DMS153 (cell line): ENCODE results near the gene HRAS.

Experiments used
- DNase-seq: peaks from one replicate; lab custom pipeline; 2025; lab: John Stamatoyannopoulos, UW

The HRAS gene

GRCh38 chr11:492427-493226 lies 42.7 kb downstream of the HRAS start:
- DNase-seq = no peak

- DNase-seq = no peak
Observed at GRCh38 chr11:491358-491757, 44.0 kb downstream of the HRAS start.

GRCh38 chr11:490930-491260 lies 44.5 kb downstream of the HRAS start:
- no peak for DNase-seq

GRCh38 chr11:490186-490929 lies 45.0 kb downstream of the HRAS start:
- DNase-seq = no peak

GRCh38 chr11:489610-490185 lies 45.7 kb downstream of the HRAS start:
- no peak for DNase-seq

GRCh38 chr11:488992-489391 lies 46.4 kb downstream of the HRAS start:
- no peak for DNase-seq

GRCh38 chr11:488579-488978 lies 46.8 kb downstream of the HRAS start:
- no peak for DNase-seq

GRCh38 chr11:488062-488461 lies 47.3 kb downstream of the HRAS start:
- DNase-seq = no peak

GRCh38 chr11:487571-488021 lies 47.8 kb downstream of the HRAS start:
- DNase-seq = no peak

GRCh38 chr11:486189-486588 lies 49.2 kb downstream of the HRAS start:
- DNase-seq = no peak

- no peak for DNase-seq
Observed at GRCh38 chr11:484616-485015, 50.8 kb downstream of the HRAS start.
